IPS-11a (cell line): ENCODE data around the gene TMEM169.

ENCODE experiments used
- H3K4me3 ChIP-seq: one replicate; pipeline ENCODE4 v1.5.1; 2013; ENCODE audit warnings: low read depth, low read length, control low read depth

TMEM169 gene, protein sequence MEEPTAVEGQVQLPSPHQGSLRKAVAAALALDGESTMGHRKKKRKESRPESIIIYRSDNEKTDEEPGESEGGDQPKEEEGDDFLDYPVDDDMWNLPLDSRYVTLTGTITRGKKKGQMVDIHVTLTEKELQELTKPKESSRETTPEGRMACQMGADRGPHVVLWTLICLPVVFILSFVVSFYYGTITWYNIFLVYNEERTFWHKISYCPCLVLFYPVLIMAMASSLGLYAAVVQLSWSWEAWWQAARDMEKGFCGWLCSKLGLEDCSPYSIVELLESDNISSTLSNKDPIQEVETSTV

GRCh38 chr2:216081487-216082116 is at the start of gene TMEM169, which contains the start of gene PECR:
Gene TMEM169, plus strand, starts transcription at chr2:216081919. Its CDS starts 14,045 bp downstream, at chr2:216095964.
Gene PECR, minus strand, starts transcription at chr2:216081809. Its CDS starts 68 bp downstream, at chr2:216081741.
- H3K4me3 ChIP-seq, result peak within 1 kb of the TSS; percentile 72

- H3K4me3 ChIP-seq, result no peak overlapping the region
Observed at GRCh38 chr2:216031960-216032689, 49.6 kb upstream of the TMEM169 start.

DNA sequence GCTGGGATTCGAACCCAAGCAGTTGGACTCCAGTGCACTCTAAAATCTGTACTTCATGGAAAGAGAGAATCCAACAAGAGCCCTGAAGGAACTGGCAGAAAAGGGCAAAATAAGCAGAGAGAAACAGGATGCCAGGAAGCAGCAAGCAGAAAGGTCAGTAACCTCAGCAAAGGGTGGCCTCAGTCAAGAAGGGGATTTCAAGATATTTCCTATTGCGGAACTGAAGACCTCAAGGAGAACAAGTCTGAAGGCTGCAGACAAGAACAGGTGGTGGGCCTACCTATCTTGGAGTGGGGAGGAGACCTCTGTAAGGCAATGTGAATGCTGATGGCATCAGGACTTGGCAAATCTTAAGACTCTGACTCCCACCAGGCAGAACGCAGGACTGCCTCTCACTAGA is 48.3 kb upstream of the TMEM169 start:
- no peak overlapping the region for H3K4me3 ChIP-seq

DNA sequence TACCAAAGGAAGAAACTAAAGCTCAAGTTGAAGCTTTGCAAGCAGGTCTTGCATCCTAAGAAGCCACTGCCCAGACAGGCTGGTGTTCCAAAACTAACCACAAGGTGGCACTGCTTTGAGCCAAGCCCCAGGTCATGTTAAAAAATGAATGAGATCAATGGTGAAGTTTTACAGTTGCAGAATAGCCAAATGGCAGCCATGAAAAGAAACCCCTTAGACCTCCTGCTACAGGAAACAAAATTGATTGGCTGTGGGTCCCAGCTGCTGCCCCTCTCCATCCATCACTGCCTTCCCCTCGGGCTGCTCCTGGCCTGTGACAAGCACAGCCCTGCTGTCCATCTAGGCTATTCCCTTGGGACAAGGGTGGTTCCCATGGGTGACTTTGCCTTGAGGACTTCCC is 47.7 kb upstream of the TMEM169 start:
- H3K4me3 ChIP-seq, result no peak overlapping the region

- no peak overlapping the region for H3K4me3 ChIP-seq
Observed at GRCh38 chr2:216039918-216040317, 41.8 kb upstream of the TMEM169 start.

GRCh38 chr2:216041438-216041837 is 40.3 kb upstream of the TMEM169 start:
- H3K4me3 ChIP-seq, result no peak overlapping the region

DNA sequence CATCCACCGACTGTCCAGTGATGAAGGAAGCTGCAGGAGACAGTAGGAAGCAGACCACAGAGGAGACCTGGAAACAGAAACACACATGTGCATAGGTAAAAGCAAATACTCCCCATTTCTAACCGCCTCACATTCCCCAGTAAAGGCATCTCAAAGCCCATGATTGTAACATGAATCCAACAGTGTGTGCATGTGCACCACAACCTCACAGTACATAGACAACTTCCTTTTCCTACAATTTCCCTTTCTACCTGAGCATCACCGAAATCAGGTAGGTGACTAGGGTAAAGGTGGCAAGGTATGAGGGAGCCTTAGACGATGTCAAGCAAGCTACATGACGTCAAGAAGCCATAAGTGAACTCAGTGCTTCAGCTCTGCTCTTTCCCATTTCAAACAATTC is 37.8 kb upstream of the TMEM169 start:
- no peak overlapping the region for H3K4me3 ChIP-seq

DNA sequence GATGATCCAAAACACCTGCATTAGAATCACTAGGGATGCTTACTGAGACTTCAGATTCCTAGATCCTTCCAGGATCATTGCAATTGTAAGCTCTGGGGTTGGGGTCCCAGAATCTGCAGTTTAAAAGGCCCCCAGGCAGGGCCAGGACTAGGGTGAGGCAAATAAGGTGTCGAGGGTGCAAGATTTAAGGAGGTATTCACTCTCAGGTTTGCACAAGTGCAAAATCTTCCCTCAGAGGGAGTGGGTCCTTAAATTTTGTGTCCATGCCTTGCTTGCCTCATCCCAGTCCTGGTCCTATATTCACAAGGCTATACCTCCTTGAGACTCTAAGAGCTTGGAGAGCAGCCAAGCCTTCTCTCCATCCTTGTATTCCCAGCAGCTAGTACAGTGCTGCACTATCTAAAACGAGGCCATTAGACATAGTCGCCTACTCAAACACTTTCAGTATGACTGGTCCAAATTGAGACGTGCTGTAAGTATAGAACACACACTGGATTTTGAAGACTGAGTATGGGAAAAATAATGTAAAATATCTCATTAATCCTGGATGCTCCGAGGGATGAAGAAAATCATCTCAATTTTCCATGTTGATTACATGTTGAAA is 36.7 kb upstream of the TMEM169 start:
- no peak overlapping the region for H3K4me3 ChIP-seq

- H3K4me3 ChIP-seq, result no peak overlapping the region
Observed at GRCh38 chr2:216047397-216047796, 34.3 kb upstream of the TMEM169 start.

- H3K4me3 ChIP-seq, result no peak overlapping the region
Observed at GRCh38 chr2:216049452-216049851, 32.3 kb upstream of the TMEM169 start.

GRCh38 chr2:216051350-216051749 is 30.4 kb upstream of the TMEM169 start:
- no peak overlapping the region for H3K4me3 ChIP-seq

DNA sequence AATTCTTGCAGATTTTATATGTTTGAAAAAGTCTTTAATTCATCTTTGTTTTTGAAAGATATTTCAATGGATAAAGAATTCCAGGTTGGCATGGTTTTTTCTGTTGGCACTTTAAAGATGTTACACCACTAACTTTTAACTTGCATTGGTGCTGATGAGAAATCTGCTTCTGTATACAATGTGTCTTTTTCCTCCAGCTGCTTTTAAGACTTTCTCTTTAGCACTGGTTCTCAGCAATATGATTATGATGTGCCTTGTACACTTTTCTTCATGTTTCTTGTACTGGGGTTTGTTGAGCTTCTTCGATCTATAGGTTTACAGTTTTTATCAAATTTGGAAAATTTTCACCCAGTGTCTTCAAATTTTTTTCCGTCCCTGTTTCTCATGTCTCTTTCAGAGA is 29.3 kb upstream of the TMEM169 start:
- no peak overlapping the region for H3K4me3 ChIP-seq

DNA sequence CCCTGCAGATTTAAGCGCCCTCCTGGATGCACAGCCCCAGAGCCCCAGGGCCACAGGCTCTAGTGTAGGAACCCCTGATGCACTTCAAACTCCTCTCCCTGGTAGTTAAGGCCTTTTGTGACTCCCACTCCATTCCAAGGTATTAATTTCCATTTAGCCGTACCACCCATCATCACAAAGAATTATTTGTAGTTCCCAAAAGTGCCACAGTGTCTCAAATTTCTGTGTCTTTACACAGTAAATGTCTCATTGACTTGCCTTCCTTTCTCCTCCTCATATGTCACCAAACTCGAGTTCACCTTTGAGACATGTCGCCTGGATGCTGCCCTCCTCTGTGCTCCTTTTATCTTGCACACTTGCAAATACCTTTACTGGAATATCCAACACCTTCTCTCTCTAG is 26.0 kb upstream of the TMEM169 start:
- no peak overlapping the region for H3K4me3 ChIP-seq

GRCh38 chr2:216056739-216057138 is 25.0 kb upstream of the TMEM169 start:
- H3K4me3 ChIP-seq, result no peak overlapping the region

DNA sequence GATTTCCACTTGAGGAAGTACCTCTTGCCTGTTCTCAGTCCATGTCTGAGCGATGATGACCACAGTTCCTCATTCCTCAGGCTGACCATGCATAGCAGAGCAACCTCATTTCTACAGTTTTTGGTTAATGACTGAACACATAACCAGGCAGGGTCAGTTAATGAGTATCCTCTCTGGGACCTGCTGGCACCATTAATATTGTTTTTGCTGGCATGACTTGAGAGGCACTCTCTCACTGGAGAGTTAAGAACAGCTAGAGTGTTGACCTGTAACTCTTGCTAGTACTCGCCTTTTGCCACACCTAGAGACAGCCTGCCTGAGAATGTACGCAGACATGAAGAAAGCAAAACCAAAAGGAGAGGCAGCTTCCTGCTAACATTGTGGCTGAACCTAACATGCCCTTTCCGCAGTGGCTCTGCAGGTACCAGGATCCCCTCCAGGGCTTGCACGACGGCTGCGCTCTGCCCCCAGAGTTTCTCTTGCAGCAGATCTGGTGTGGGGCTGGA is 24.0 kb upstream of the TMEM169 start:
- H3K4me3 ChIP-seq, result no peak overlapping the region

DNA sequence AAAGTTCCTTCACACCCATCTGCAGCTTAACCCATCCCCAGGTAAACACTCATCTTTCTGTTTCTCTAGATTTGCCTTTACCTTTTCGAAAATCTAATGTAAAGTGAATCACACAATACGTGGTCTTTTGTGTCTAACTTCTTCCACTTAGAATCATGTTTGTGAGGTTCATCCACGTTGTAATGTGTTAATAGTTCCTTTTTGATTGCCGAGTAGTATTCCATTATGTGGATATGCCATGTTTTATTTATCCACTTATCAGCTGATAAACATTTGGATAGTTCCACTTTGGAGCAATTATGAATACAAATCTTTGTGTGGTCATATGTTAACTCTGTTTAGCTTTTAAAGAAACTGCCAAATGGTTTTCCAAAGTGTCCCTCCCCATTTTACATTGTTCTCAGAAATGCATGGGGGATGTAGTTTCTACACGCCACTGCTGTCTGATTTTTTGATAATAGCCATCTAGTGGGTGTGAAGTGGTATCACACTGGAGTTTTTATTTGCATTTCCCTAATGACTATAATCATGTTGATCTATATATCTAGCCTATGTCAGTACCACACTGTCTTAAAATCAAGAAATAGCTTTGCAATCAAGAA is 22.4 kb upstream of the TMEM169 start:
- H3K4me3 ChIP-seq, result no peak overlapping the region

DNA sequence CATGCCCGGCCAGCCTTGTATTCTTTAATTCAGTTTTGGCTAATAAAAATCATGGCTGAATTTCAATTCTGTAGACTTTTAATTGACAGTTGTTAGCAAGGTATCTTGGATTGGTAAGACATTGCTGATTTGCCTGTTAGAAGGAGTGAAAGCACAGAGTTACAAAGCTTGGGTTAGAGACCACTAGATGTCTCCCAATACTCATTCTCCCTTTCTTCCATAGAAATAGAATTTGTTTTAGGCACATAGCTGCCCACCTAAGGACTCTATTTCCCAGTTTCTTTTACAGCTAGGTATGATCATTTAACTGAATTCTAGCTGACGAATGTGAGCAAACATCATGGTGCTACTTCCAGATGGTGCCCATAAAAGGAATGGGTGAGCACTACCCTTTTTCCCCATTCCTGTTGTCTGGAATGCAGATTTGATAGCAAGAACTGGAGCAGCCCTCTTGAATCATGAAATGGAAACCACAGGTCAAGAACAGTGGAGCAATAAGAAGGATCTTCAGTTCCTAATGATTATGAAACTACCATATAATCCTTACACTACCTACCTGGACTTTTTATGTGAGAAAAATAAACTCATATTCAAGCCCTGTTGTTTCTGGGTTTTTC is 17.6 kb upstream of the TMEM169 start:
- no peak overlapping the region for H3K4me3 ChIP-seq

DNA sequence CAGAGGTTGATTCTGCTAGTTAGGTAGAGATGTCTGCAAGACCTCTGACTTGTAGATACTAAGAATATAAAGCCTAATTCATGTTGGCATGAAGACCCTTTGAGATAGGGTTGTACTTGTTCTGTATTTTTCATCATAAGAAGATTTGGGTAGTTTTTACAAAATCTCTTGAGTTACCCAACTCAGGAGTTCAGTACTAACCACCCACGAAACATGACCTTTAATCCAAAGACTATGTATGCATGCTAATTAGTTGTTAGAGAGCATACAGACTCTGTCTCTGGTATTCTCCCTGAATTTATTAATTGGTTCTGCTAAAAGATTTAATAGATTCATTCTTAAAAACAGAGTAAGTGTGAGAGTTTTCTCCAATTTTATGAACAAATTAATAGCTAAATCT is 17.1 kb upstream of the TMEM169 start:
- H3K4me3 ChIP-seq, result no peak overlapping the region

DNA sequence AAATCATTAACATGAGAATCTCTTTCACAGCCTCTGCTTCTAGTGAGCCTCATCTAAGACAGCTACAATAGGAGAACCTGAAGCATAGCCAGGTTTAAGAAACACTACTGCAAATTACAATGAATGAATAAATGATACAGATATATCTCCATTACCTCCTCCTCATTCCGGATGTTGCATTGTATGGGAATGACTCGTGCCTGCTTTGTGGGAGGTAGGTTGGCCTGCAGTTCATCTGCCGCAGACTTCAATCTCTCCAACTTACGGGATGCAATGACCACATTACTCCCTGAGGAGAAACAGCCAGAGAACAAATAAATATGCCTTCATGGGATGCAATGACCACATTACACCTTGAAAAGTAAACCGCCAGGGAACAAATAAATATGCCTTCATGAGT is 15.5 kb upstream of the TMEM169 start:
- H3K4me3 ChIP-seq, result no peak overlapping the region

DNA sequence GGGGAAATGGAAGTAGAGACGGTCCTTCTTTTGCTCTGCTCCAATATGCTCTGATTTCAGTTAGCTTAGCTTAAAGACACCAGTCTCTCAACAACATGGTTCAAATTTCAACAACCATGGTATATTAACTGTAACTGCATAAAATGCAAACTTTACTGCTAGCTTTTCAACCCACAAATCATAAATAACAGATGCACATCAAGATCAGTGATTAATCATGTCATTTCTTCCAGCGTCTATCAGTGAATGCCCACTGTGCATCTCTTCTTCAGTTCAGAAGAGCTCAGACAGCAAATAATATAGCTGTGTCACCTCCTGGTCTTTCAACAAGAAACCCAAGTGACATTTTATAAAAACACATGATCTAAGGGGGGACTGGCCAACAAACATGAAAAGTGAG is 12.7 kb upstream of the TMEM169 start:
- H3K4me3 ChIP-seq, result no peak overlapping the region

DNA sequence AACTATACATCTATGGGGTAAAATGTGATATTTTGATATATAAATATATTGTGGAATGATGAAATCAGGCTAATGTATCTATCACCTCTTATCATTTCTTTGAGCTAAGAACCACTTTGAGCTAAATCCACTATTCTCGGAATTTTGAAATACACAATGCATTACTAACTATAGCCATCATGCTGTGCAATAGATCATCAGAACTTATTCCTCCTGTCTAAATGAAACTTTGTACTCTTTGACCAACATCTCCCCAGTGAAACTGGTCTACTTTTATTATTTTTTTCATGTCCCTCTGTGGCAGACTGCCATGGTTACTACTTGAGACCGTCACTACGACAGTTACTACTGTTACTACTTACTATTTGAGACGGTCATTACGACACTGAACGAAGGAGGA is 11.5 kb upstream of the TMEM169 start:
- H3K4me3 ChIP-seq, result no peak overlapping the region
